Esophagus squamous epithelium (tissue), 5 donors: ENCODE measurements around the gene CD164L2. TPM values are rescaled to one million over a fixed set of nuclear protein-coding genes. Genes with fewer than 3 reads are reported as not detected.
A peak's percentile ranks its signal among the peaks of the same experiment; 100 is the strongest.
"Not testable (repeated sequence)": the region's sequence is repeated elsewhere in the genome, so short reads cannot be mapped to it uniquely, and the experiment has no call there.

Source experiments
- DNase-seq: peaks from one replicate; lab custom pipeline; 2025; lab: John Stamatoyannopoulos, UW
- H3K27ac ChIP-seq, 4 donors: fragments of 200-600 bp; sonication (generic); one replicate each; pipeline ENCODE4 v1.5.1; 2016 to 2019; ENCODE audit warnings: mild to moderate bottlenecking in 1 of 4
- H3K27me3 ChIP-seq, 4 donors: fragments of 200-600 bp; sonication (generic); 1 replicate in 3 of 4; 2 replicates in 1 of 4; pipeline versions ENCODE4 v1.5.1 to v1.6.0; 2017 to 2021; ENCODE audit warnings: antibody characterized with exemption in 1 of 4
- H3K36me3 ChIP-seq, 3 donors: fragments of 200-600 bp; sonication (generic); one replicate each; pipeline ENCODE4 v1.5.1; 2016 to 2019
- H3K4me1 ChIP-seq, 3 donors: fragments of 200-600 bp; sonication (generic); one replicate each; pipeline ENCODE4 v1.5.1; 2017 to 2019
- H3K4me3 ChIP-seq, 4 donors: fragments of 200-600 bp; sonication (generic); 1 replicate in 3 of 4; 2 replicates in 1 of 4; pipeline ENCODE4 v1.5.1; 2016 to 2019; ENCODE audit warnings: mild to moderate bottlenecking in 2 of 4, moderate library complexity in 1 of 4
- H3K9me3 ChIP-seq, 3 donors: fragments of 200-600 bp; sonication (generic); one replicate each; pipeline ENCODE4 v1.5.1; 2016 to 2019
- CTCF ChIP-seq, 6 experiments: fragments of 450-650 bp in 4 of 6; fragments of 200-600 bp in 2 of 6; sonication (generic) in 2 of 6; IDR thresholded peaks; one replicate each; pipeline ENCODE4 v1.5.1; 2016 to 2019; ENCODE audit warnings: antibody characterized with exemption in 6 of 6, mild to moderate bottlenecking in 4 of 6, moderate library complexity in 4 of 6
- POLR2A ChIP-seq, 4 donors: fragments of 450-650 bp; IDR thresholded peaks; one replicate each; pipeline ENCODE4 v1.6.1; 2017; ENCODE audit warnings: antibody characterized with exemption in 4 of 4, mild to moderate bottlenecking in 4 of 4, moderate library complexity in 3 of 4
- WGBS, 2 donors: methylation state at CpG; one replicate each; pipeline ENCODE4 v1.1.5; 2018; 5-methylcytosine and 5-hydroxymethylcytosine counted together
- intact Hi-C: fragments of 100-400 bp; cut with DNase I; formaldehyde crosslinking; loops from one replicate; pipeline ENCODE4 v1.15.0; 2022
- total RNA-seq, 4 donors: library from RNA; depleted of rRNA; stranded (reverse); fragments of >200 nt; gene quantifications; one replicate each; pipeline ENCODE4 v1.1.0, GENCODE V29; 2016
- donor health status: DM: yes; HTN: yes; CAD: no.

The CD164L2 gene
- total RNA-seq, 4 donors from 2014 or later = 4.8 to 15.4 (median 6.5) TPM

DNA sequence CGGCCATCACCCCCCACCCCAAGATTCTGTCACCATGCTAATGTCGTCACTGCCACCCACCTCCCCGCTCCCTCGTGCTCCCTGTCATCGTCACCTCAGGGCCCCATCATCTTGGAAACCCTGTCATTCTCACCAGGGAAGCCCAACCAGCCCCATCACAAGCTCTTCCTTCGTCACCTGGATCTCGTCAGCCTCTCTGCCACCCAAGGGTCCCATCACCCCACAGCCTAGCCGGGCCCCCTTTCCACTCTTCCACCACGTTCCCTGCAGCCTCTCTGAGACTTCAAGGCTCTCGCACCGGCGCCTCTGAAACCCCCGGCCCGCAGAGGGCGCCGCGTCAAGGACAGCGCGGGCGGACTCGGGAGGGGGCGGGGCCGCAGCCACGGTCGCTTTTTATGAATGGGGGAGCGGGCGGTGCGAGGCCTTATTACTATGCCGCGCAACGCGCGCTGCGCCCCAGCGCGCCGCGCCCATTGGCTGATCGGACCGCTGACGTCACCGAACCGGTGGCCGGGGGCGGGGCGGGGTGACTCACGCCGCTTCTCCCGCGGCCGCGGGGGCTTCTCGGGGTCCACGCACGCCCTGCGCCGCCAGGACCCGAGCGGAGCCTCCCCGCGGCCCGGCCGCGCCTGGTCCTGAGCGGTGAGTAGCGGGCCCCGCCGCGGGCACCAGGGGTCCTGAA, 9.1 kb upstream of the CD164L2 start, which contains the start of gene GPR3:
GPR3 (plus strand) TSS at position 527 of the 682 bp plus-strand sequence. CDS start 1,177 bp downstream, outside the sequence.
- H3K4me3 ChIP-seq = peak within 1 kb of the TSS; percentile 26 to 68 (median 46)
- no peaks in the 10 kb centered on the region for H3K9me3 ChIP-seq
- DNase-seq = peak; percentile 46
- H3K4me1 ChIP-seq = peaks cover 19 to 52% (median 19%) of the 10 kb centered on the region in 3 donors
- WGBS, 2 donors = 4 to 7% methylated on average over 6 to 10 of the region's 69 CpGs
- peak in 2 of 4 donors; percentile 7 to 26 for TF ChIP-seq POLR2A (IDR thresholded peaks at IDR 0.05)
- peak; percentile 35 to 68 (median 46) for TF ChIP-seq CTCF (IDR thresholded peaks at IDR 0.05)
- intact Hi-C loops = loop anchor here (5.0 to 10.0 kb wide), 4 partner anchors 35 to 290 kb away; no protein-coding TSS in a partner anchor
- no peaks in the 10 kb centered on the region for H3K27me3 ChIP-seq
- H3K27ac ChIP-seq = peak within 1 kb of the TSS; percentile 1 to 75 (median 61)
- H3K36me3 ChIP-seq = no peaks in the 10 kb centered on the region

- DNase-seq = no peak
- intact Hi-C loops = loop anchor here (5.0 to 10.0 kb wide), 4 partner anchors 34 to 289 kb away; no protein-coding TSS in a partner anchor
- TF ChIP-seq POLR2A (IDR thresholded peaks at IDR 0.05) (no peak), CTCF (IDR thresholded peaks at IDR 0.05) (no peak)
- Histone ChIP-seq H3K4me1 (peaks cover 19 to 46% (median 19%) of the 10 kb centered on the region in 3 donors), H3K36me3 (no peaks in the 10 kb centered on the region), H3K27ac (peak overlapping the region; percentile 24 to 75 (median 57)), H3K27me3 (no peaks in the 10 kb centered on the region), H3K9me3 (no peaks in the 10 kb centered on the region), H3K4me3 (peak overlapping the region in 3 of 4 donors; percentile 43 to 68 (median 50))
- 4 to 7% methylated on average over 10 of the region's 13 CpGs for WGBS, 2 donors
These were observed 8.5 kb upstream of the CD164L2 start for GRCh38 chr1:27391511-27392095.

DNA sequence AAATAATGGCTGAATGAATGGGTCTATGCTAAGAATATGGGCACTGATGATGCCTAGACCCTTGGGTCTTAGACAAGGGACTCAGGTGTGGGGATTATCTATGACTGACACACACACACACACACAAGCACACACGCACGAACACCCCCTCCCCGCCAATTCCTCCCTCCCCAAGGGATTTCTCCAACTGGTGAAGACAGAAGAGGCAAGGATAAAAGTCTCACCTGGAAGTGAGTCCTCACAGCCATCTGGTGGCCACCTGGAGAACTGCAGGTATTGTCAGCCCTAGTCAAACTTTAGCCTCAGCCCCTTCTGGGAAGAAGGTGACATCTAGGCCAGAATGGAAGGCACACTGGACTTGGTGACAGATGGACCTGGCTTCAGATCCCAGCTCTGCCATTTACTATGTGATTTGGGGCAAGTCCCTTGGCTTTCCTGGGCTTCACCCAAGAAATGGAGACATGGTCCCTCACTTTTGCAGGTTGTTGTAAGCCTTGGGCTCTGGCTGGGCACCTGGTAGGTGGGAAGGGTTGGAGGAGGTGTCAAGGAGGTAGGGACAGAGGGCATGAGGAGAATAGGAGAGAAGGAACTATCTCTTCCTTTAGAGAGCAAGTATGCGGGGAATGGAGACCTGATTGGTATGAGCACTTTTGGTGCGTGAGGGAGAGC, 5.3 kb upstream of the CD164L2 start:
- H3K27ac ChIP-seq = peak overlapping the region in 1 of 4 donors; percentile 17
- no peak overlapping the region for H3K4me3 ChIP-seq
- no peaks in the 10 kb centered on the region for H3K9me3 ChIP-seq
- no peak for TF ChIP-seq POLR2A (IDR thresholded peaks at IDR 0.05)
- TF ChIP-seq CTCF (IDR thresholded peaks at IDR 0.05) = peak; percentile 92 to 97 (median 94)
- WGBS, 2 donors = 38 to 43% methylated on average over 5 of the region's 5 CpGs
- no peak for DNase-seq
- H3K27me3 ChIP-seq = no peaks in the 10 kb centered on the region
- H3K36me3 ChIP-seq = no peaks in the 10 kb centered on the region
- H3K4me1 ChIP-seq = peaks cover 14 to 35% (median 15%) of the 10 kb centered on the region in 3 donors
- intact Hi-C loops = no loop called here

- H3K4me3 ChIP-seq, DNase-seq, H3K36me3 ChIP-seq, H3K9me3 ChIP-seq, H3K27ac ChIP-seq, intact Hi-C loops: not testable (repeated sequence)
- H3K27me3 ChIP-seq = peaks cover 0 to 12% (median 0%) of the 10 kb centered on the region in 4 donors
- WGBS, 2 donors = 96 to 100% methylated on average over 3 of the region's 3 CpGs
- H3K4me1 ChIP-seq = peaks cover 15 to 47% (median 23%) of the 10 kb centered on the region in 3 donors
These were observed 1.7 kb upstream of the CD164L2 start for GRCh38 chr1:27384797-27385196.

DNA sequence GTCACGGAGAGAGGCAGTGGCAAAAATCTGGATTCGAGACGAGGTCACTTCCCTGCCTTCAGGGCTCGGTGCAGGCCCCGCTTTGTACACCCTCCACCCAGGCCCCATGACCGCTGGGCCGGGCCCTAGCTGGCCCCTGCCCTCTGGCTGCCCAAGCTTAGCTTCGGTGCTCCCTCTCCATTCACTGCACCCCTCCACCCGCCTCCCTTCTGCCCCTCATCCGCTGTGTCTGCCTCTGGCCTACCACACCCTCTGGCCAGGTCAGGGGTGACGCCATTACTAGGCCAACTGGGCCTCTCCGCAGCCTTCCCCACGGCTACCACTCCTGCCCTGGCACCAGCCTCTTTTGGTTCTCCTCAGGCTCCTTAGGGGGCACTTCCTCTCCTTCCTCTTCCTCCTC, 528 bp upstream of the CD164L2 start:
- H3K9me3 ChIP-seq = no peaks in the 10 kb centered on the region
- peak overlapping the region in 2 of 4 donors; percentile 82 to 87 for H3K27ac ChIP-seq
- peaks cover 0 to 12% (median 0%) of the 10 kb centered on the region in 4 donors for H3K27me3 ChIP-seq
- intact Hi-C loops = no loop called here
- H3K4me1 ChIP-seq = peaks cover 26 to 56% (median 31%) of the 10 kb centered on the region in 3 donors
- H3K36me3 ChIP-seq = no peaks in the 10 kb centered on the region
- no peak for DNase-seq
- no peak overlapping the region for H3K4me3 ChIP-seq
- WGBS, 2 donors = 79 to 82% methylated on average over 13 of the region's 13 CpGs
- TF ChIP-seq POLR2A (IDR thresholded peaks at IDR 0.05) (no peak), CTCF (IDR thresholded peaks at IDR 0.05) (no peak)
